ENCODE results near the gene NOP16. TPM values are rescaled to one million over a fixed set of nuclear protein-coding genes. Genes with fewer than 3 reads are reported as not detected.

The NOP16 gene
- total RNA-seq, 1 experiment from 2014 or later = 146 TPM

GRCh38 chr5:176355400-176356178, 32.8 kb downstream of the NOP16 start:
- no peaks in the 10 kb centered on the region for H3K27me3 ChIP-seq
- no peak overlapping the region for H3K4me3 ChIP-seq
- peaks cover 84% of the 10 kb centered on the region for H3K36me3 ChIP-seq
- no peaks in the 10 kb centered on the region for H3K9me3 ChIP-seq
- DNase-seq = no peak

- no peak for DNase-seq
- H3K4me3 ChIP-seq = no peak overlapping the region
- H3K27me3 ChIP-seq = no peaks in the 10 kb centered on the region
- H3K9me3 ChIP-seq = no peaks in the 10 kb centered on the region
- peaks cover 95% of the 10 kb centered on the region for H3K36me3 ChIP-seq
Measured at GRCh38 chr5:176353533-176353932, 34.9 kb downstream of the NOP16 start.

GRCh38 chr5:176352116-176352878, 36.1 kb downstream of the NOP16 start:
- Histone ChIP-seq H3K9me3 (no peaks in the 10 kb centered on the region), H3K36me3 (peaks cover 95% of the 10 kb centered on the region), H3K4me3 (no peak overlapping the region), H3K27me3 (no peaks in the 10 kb centered on the region)
- DNase-seq = no peak

DNA sequence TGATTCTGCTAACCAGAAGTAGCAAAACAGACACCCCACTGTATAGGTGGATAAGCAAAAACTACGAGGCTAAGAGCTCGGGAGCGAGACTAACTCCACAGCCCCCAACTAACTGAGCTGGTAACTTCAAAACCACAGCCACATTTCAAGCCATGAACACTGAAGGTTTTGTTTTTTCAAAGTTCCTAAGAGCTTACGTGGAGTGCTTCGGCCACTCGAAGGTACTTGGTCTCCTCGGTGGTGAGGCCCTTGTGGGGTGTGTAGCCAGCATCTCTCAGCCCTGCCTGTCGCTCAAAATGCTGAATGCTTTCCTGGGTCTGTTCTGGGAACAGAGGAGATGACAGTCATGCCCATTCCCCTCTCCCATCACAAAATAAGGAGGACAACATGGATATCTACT, 38.0 kb downstream of the NOP16 start:
- DNase-seq = no peak
- Histone ChIP-seq H3K36me3 (peaks cover 97% of the 10 kb centered on the region), H3K27me3 (no peaks in the 10 kb centered on the region), H3K9me3 (no peaks in the 10 kb centered on the region), H3K4me3 (no peak overlapping the region)

- Histone ChIP-seq H3K27me3 (no peaks in the 10 kb centered on the region), H3K4me3 (no peak overlapping the region), H3K9me3 (no peaks in the 10 kb centered on the region), H3K36me3 (peaks cover 59% of the 10 kb centered on the region)
- DNase-seq = no peak
Measured at GRCh38 chr5:176342766-176343458, 45.5 kb downstream of the NOP16 start.

GRCh38 chr5:176342158-176342483, 46.3 kb downstream of the NOP16 start:
- DNase-seq = no peak
- H3K9me3 ChIP-seq = no peaks in the 10 kb centered on the region
- no peaks in the 10 kb centered on the region for H3K27me3 ChIP-seq
- H3K36me3 ChIP-seq = peaks cover 59% of the 10 kb centered on the region
- no peak overlapping the region for H3K4me3 ChIP-seq

- no peak overlapping the region for H3K4me3 ChIP-seq
- H3K9me3 ChIP-seq = no peaks in the 10 kb centered on the region
- DNase-seq = no peak
- no peaks in the 10 kb centered on the region for H3K27me3 ChIP-seq
- H3K36me3 ChIP-seq = peaks cover 59% of the 10 kb centered on the region
Measured at GRCh38 chr5:176341325-176342157, 46.9 kb downstream of the NOP16 start.

GRCh38 chr5:176339304-176339703, 49.1 kb downstream of the NOP16 start:
- Histone ChIP-seq H3K4me3 (no peak overlapping the region), H3K9me3 (no peaks in the 10 kb centered on the region), H3K36me3 (peaks cover 38% of the 10 kb centered on the region), H3K27me3 (no peaks in the 10 kb centered on the region)
- no peak for DNase-seq

GRCh38 chr5:176337913-176338312, 50.5 kb downstream of the NOP16 start:
- Histone ChIP-seq H3K4me3 (no peak overlapping the region), H3K36me3 (peaks cover 31% of the 10 kb centered on the region), H3K9me3 (no peaks in the 10 kb centered on the region), H3K27me3 (no peaks in the 10 kb centered on the region)
- DNase-seq = no peak

GRCh38 chr5:176334031-176334770, 54.2 kb downstream of the NOP16 start:
- no peak for DNase-seq
- H3K27me3 ChIP-seq = no peaks in the 10 kb centered on the region
- peaks cover 29% of the 10 kb centered on the region for H3K36me3 ChIP-seq
- no peak overlapping the region for H3K4me3 ChIP-seq
- H3K9me3 ChIP-seq = no peaks in the 10 kb centered on the region

Other genes starting within 250 kb of the NOP16 start
- gene SIMC1, start 150.2 kb downstream of the NOP16 start, total RNA-seq (2014; rRNA removed; shearing (Covaris generic); ENCODE audit: low replicate concordance) = 15.9 and 23.4 TPM in 2 replicates
- gene KIAA1191, start 26.8 kb downstream of the NOP16 start, total RNA-seq (2014; rRNA removed; shearing (Covaris generic); ENCODE audit: low replicate concordance) = 120 and 132 TPM in 2 replicates
- gene ARL10, start 23.1 kb downstream of the NOP16 start, total RNA-seq (2014; rRNA removed; shearing (Covaris generic); ENCODE audit: low replicate concordance) = 0.20 and 0.33 TPM in 2 replicates
- 151 and 166 TPM in 2 replicates for gene HIGD2A, start 153 bp upstream of the NOP16 start, total RNA-seq (2014; rRNA removed; shearing (Covaris generic); ENCODE audit: low replicate concordance)
- 281 and 342 TPM in 2 replicates for gene CLTB, start 27.9 kb upstream of the NOP16 start, total RNA-seq (2014; rRNA removed; shearing (Covaris generic); ENCODE audit: low replicate concordance)
- 48.8 and 49.4 TPM in 2 replicates for gene FAF2, start 59.8 kb upstream of the NOP16 start, total RNA-seq (2014; rRNA removed; shearing (Covaris generic); ENCODE audit: low replicate concordance)
- 0.17 and 4.4 TPM in 2 replicates for gene RNF44, start 148.8 kb upstream of the NOP16 start, total RNA-seq (2014; rRNA removed; shearing (Covaris generic); ENCODE audit: low replicate concordance)
- gene CDHR2, start 160.7 kb upstream of the NOP16 start, total RNA-seq (2014; rRNA removed; shearing (Covaris generic); ENCODE audit: low replicate concordance) = not detected in 2 replicates
- gene GPRIN1, start 221.6 kb upstream of the NOP16 start, total RNA-seq (2014; rRNA removed; shearing (Covaris generic); ENCODE audit: low replicate concordance) = 21.0 and 32.2 TPM in 2 replicates
- not detected in 2 replicates for gene SNCB, start 241.9 kb upstream of the NOP16 start, total RNA-seq (2014; rRNA removed; shearing (Covaris generic); ENCODE audit: low replicate concordance)
- gene EIF4E1B, start 242.1 kb upstream of the NOP16 start, total RNA-seq (2014; rRNA removed; shearing (Covaris generic); ENCODE audit: low replicate concordance) = not detected in 2 replicates

All from MG63 (cell line).